Gastroesophageal sphincter (tissue), 3 donors: ENCODE results near the gene PARD3B.

Experiments
- CTCF ChIP-seq, 4 experiments: fragments of 200-600 bp in 2 of 4; fragments of 450-650 bp in 2 of 4; sonication (generic) in 1 of 4; IDR thresholded peaks; one replicate each; pipeline ENCODE4 v1.5.1; 2017 to 2019; ENCODE audit warnings: antibody characterized with exemption in 4 of 4, mild to moderate bottlenecking in 2 of 4, moderate library complexity in 2 of 4
- EP300 ChIP-seq: sonication (generic); formaldehyde crosslinking; IDR thresholded peaks from one replicate; pipeline ENCODE4 v1.6.1; 2017; ENCODE audit warnings: antibody characterized with exemption, mild to moderate bottlenecking
- POLR2A ChIP-seq, 2 donors: fragments of 450-650 bp; IDR thresholded peaks; one replicate each; pipeline ENCODE4 v1.6.1; 2017; ENCODE audit warnings: antibody characterized with exemption in 2 of 2, mild to moderate bottlenecking in 2 of 2, moderate library complexity in 1 of 2
- POLR2AphosphoS5 ChIP-seq: sonication (generic); formaldehyde crosslinking; IDR thresholded peaks from one replicate; pipeline ENCODE4 v1.6.1; 2017; ENCODE audit warnings: antibody characterized with exemption

DNA sequence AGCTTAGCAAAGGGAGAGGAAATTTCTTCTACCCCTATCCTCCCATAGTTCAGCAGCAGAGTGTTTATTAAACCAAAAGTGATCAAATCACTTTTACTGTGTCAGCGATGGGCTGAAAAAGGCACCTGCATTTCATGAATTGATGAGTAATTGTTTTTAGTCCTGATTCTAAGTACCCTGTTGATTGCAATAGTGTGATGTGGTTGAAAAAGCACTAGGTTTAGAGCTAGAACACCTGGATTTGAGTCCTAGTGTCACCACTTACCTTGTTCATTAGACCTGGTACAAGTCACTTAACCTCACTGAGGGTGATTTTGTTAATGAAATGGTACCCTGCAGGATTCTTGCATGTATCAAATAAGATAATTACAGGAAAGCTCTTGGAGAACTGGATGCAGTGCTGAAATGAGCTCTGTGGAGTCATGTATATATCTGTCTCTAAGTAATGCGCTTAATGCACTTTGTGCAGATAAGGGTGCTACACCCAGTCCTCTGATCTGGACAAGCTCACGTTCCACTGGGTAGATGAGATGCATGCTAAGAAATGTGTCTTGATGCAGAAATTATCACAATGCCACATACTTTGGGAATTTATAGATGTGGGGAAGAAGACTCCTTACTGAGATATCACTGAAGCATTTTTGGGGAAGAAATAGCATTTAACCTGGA is 289.6 kb downstream of the PARD3B start:
- TF ChIP-seq CTCF (IDR thresholded peaks at IDR 0.05) (no peak), POLR2A (IDR thresholded peaks at IDR 0.05) (no peak), EP300 (no peak), POLR2AphosphoS5 (no peak)
